ENCODE data around the gene CLTA. TPM values are rescaled to one million over a fixed set of nuclear protein-coding genes. Genes with fewer than 3 reads are reported as not detected.

CLTA gene
- total RNA-seq, 1 donor from 2014 or later: 60.4 TPM

- intact Hi-C loops (cut with micrococcal nuclease): no loop called here
- Histone ChIP-seq H3K27ac (replicated peaks) (no peak overlapping the region), H3K9me3 (replicated peaks) (no peaks in the 10 kb centered on the region), H3K36me3 (peaks cover 15% of the 10 kb centered on the region), H3K27me3 (ENCODE audit: low read depth) (no peaks in the 10 kb centered on the region), H3K4me3 (peak overlapping the region; percentile 80), H3K4me1 (peaks cover 50% of the 10 kb centered on the region)
- DNase-seq: no peak
- no peak for TF ChIP-seq CTCF (IDR thresholded peaks at IDR 0.05; ENCODE audit: borderline replicate concordance)
Observed at GRCh38 chr9:36193023-36193422, 2.3 kb downstream of the CLTA start.

GRCh38 chr9:36194326-36195000 is 3.7 kb downstream of the CLTA start:
- no peak for TF ChIP-seq CTCF (IDR thresholded peaks at IDR 0.05; ENCODE audit: borderline replicate concordance)
- Histone ChIP-seq H3K27ac (replicated peaks) (no peak overlapping the region), H3K9me3 (replicated peaks) (no peaks in the 10 kb centered on the region), H3K27me3 (ENCODE audit: low read depth) (no peaks in the 10 kb centered on the region), H3K4me1 (peaks cover 50% of the 10 kb centered on the region), H3K36me3 (peaks cover 29% of the 10 kb centered on the region), H3K4me3 (no peak overlapping the region)
- no peak for DNase-seq
- intact Hi-C loops (cut with micrococcal nuclease): no loop called here

- Histone ChIP-seq H3K27me3 (ENCODE audit: low read depth) (no peaks in the 10 kb centered on the region), H3K4me1 (peaks cover 59% of the 10 kb centered on the region), H3K27ac (replicated peaks) (peak overlapping the region; percentile 56), H3K4me3 (no peak overlapping the region), H3K36me3 (peaks cover 98% of the 10 kb centered on the region), H3K9me3 (replicated peaks) (no peaks in the 10 kb centered on the region)
- TF ChIP-seq CTCF (IDR thresholded peaks at IDR 0.05; ENCODE audit: borderline replicate concordance): peak; percentile 33
- intact Hi-C loops (cut with micrococcal nuclease): no loop called here
- DNase-seq: no peak
Observed at GRCh38 chr9:36204906-36205547, 14.3 kb downstream of the CLTA start.

GRCh38 chr9:36207016-36207415 is 16.3 kb downstream of the CLTA start:
- TF ChIP-seq CTCF (IDR thresholded peaks at IDR 0.05; ENCODE audit: borderline replicate concordance): no peak
- peaks cover 79% of the 10 kb centered on the region for H3K4me1 ChIP-seq
- intact Hi-C loops (cut with micrococcal nuclease): no loop called here
- peak overlapping the region; percentile 31 for H3K27ac ChIP-seq (replicated peaks)
- no peaks in the 10 kb centered on the region for H3K27me3 ChIP-seq (ENCODE audit: low read depth)
- no peak for DNase-seq
- H3K9me3 ChIP-seq (replicated peaks): no peaks in the 10 kb centered on the region
- H3K36me3 ChIP-seq: peaks cover 87% of the 10 kb centered on the region
- H3K4me3 ChIP-seq: no peak overlapping the region

GRCh38 chr9:36207546-36208012 is 16.9 kb downstream of the CLTA start:
- Histone ChIP-seq H3K4me1 (peaks cover 85% of the 10 kb centered on the region), H3K36me3 (peaks cover 87% of the 10 kb centered on the region), H3K27ac (replicated peaks) (peak overlapping the region; percentile 31), H3K9me3 (replicated peaks) (no peaks in the 10 kb centered on the region), H3K27me3 (ENCODE audit: low read depth) (no peaks in the 10 kb centered on the region), H3K4me3 (no peak overlapping the region)
- no peak for TF ChIP-seq CTCF (IDR thresholded peaks at IDR 0.05; ENCODE audit: borderline replicate concordance)
- DNase-seq: no peak
- intact Hi-C loops (cut with micrococcal nuclease): no loop called here

Measured in left ventricle myocardium inferior (tissue), 1 donor.